ENCODE data around the gene OSBPL6.

GRCh38 chr2:178304333-178304732, 110.0 kb downstream of the OSBPL6 start:
- TF ChIP-seq CTCF (IDR thresholded peaks at IDR 0.05) (no peak), POLR2A (IDR thresholded peaks at IDR 0.05) (no peak)

Measured in sigmoid colon (tissue), 3 donors.